ENCODE measurements around the gene TRPM8.
"Not testable (repeated sequence)": the region's sequence is repeated elsewhere in the genome, so short reads cannot be mapped to it uniquely, and the experiment has no call there.

TRPM8 gene

DNA sequence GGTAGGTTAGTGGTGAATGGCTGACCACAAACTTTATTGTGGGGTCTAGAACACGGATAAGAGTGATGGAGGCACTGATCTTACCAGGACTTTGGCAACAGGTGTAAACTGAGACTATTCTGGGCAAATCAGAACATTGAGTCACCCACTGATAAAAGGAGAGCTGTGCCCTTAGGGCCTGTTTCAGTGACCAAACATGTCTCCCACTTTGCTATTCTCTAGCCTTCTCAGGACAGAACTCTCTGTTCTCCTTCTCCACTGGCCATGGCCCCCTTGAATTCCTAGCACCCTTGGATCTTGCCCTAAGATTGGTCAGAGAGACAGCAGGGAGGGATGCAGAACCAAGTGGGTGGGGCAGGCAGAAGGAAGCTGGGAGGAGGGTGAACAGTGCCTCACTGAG is 18.3 kb downstream of the TRPM8 start:
- FAIRE-seq (no peak), DNase-seq (ENCODE audit: insufficient read length, low spot score) (no peak)

DNA sequence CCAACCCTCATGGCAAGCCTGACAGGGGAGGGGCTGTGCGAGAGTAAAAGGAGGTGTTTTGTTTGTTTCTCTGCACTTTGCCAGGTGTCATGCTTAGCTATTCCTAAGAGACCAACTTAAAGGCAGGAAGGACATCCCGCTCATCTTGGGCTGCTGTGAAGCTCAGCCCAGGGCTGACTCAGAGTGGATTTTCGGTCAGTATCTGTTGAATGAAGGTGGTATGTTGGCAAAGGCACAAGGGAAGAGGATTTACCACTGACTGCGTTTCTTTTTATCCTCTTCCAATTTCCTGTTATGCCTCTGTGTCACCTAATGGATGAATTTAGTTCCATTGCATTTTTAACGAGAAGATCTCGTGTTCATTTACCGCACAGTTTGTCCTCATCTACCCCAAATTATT is 18.9 kb downstream of the TRPM8 start:
- FAIRE-seq = no peak
- no peak for DNase-seq (ENCODE audit: insufficient read length, low spot score)

DNA sequence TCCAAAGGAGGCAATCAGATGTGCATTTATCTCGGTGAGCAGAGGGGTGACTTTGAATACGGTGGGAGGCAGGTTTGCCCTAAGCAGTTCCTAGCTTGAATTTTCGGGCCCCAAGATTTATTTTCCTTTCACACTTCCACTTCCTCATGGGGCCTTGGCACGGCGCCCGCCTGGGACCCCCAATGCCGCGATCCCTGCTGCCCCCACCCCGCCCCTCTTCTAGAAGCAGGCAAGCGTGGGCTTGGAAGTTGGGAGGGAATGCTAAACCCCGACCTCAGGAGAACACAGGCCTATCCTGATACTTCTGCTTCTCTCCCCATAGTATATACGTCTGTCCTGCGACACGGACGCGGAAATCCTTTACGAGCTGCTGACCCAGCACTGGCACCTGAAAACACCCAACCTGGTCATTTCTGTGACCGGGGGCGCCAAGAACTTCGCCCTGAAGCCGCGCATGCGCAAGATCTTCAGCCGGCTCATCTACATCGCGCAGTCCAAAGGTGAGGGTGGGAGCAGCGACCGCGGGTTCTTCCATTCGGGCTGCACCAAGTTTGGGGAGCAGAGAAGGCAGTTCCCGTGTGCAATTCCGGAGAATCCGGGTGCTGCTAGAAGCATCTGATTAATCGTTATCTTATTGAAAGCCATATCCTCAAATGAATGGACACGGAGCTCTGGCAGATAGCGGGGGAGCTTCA is 21.6 kb downstream of the TRPM8 start:
- DNase-seq (ENCODE audit: insufficient read length, low spot score) (no peak), FAIRE-seq (no peak)

DNA sequence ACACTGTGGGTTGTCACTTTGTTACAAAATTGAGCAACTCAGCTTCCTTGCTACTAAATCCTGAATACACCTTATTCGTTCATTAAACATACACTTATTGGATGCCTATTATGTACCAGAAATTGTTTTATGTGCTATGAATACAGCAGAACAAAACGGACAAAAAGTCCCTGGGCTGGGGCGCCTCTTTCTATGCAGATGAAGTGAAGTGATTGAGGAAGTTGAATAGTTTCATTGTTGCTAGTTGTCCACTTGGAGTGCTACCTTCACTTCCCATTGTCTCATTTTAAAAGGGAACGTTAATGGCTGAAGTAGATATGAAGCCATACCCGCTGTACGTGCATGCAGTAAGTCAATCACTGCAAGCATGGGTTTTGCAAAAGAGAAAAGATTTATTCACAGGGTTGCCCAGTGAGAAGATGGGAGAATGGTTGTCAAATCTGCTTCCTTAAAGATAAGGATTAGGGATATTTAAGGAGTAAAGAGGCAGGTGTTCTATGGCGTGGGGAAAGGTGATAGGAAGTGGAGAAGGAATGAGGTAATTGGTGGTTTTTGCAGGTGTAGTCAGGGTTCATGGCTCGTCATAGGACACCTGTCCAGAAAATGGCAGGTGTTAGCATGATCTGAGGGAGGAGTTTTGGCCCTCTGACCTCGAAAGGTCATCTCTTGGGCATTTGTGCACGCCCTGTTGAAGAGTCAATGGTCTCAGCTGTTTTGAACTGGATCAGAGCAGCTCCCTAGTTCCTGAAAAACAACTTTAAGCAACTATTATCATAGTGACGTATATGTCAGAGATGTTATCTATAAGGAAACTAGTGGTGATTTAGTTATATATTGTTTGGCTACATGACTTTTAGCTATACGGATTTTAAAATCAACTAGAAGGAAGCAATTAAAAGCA is 23.5 kb downstream of the TRPM8 start:
- peak; percentile 26 for FAIRE-seq
- no peak for DNase-seq (ENCODE audit: insufficient read length, low spot score)

DNA sequence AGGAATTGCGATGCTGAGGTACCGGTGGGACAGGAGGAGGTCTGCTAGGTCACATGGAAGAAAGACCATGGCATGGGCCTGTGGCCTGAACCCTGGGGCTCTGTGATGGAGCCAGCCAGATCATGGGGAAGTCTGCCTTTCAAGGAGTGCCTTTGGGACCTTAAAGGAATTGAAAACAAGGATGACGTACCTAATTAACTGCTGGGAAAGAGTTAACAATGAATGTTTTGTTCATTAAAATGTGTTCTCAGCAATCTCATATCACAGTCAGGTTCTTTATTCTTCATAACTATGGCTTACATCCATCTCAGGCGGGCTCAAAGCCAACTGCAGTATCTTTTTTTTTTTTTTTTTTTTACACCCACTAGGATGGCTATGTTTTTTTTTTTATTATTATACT is 25.6 kb downstream of the TRPM8 start:
- DNase-seq (ENCODE audit: insufficient read length, low spot score) (no peak), FAIRE-seq (no peak)

DNA sequence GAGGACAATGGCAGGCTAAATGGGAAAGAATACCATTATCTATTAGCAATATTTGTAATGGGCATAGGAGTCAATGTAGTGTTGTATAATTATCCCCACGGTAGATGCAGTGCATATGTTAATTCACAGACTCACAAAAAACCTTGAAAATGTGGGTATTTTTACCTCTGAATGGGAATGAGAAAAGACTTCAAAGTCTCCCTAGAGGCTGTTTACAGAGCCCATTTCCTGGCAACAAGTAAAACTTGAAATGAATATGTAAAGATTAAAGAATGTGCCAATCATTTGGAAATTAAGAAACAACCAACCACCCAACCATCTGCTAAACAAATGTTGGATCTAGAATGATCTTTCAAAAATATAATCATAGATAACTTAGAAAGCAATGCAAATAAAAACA is 27.1 kb downstream of the TRPM8 start:
- no peak for DNase-seq (ENCODE audit: insufficient read length, low spot score)
- no peak for FAIRE-seq

DNA sequence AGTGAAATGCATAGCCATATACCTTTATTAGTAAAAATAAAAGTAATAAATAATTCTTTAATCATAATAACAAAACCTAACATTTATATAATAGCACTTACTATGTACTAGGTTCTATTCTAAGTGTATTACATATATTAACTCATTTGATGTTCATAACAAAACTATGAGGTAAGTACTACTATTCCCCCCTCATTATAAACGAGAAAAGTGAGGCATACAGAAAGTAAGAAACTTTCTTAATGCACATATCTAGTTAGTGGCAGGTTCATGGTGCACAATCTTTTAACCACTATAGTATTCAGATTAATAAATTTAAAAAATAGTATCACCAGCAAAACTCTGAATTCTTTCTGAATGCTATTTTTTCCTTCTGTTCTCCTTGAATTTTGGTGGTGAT is 27.5 kb downstream of the TRPM8 start:
- DNase-seq (ENCODE audit: insufficient read length, low spot score) = no peak
- FAIRE-seq = no peak

DNA sequence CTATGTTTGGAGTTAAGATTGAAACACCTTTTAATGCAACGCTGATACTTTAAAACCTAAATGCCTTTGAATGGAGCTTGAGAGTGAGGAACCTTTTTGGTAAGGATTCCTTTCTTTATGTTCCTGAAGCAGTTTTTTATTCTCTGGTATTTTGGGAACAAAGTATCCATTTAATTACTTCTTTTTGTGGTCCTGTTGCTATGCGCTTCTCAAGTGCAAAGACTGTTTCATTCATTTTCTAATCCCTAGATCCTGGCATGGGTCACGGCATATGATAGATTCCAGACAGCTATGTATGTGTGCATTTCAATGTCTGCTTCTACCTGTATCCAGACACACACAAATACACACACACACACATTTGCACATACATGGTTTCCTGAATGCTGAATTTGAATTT is 28.0 kb downstream of the TRPM8 start:
- FAIRE-seq (no peak), DNase-seq (ENCODE audit: insufficient read length, low spot score) (no peak)

DNA sequence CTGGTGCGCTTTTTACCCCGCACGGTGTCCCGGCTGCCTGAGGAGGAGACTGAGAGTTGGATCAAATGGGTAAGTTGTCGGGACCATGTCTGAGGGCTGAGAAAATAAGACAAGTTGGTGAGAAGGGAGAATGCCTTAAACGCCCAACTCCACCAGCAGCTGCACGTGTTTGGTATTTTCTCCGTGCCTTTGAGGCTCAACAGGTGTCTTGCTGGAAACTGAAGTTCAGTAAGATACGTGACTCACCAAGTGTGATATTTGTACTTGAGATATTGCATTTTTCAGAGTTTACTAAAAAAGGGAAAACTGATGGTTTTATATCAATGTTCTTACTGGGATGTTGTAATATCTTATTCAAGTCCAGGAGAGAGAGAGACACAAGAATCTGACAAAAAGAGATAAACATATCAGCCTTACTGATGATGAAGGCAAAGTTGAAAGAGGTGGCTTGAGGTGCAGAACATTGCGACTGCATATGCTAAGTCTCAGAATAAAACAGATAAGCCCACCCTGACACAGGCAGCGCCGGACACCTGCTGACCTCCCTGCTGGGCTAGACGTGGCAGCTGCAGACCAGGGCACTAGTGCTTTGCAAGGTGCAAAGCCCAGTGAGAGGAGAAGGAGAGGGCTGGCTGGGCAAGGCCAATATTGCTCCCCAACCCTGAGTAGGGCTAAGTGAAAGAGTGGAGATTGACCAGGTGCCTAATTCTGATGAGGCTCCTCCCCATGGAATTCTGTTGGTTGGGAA is 33.1 kb downstream of the TRPM8 start:
- no peak for FAIRE-seq

DNA sequence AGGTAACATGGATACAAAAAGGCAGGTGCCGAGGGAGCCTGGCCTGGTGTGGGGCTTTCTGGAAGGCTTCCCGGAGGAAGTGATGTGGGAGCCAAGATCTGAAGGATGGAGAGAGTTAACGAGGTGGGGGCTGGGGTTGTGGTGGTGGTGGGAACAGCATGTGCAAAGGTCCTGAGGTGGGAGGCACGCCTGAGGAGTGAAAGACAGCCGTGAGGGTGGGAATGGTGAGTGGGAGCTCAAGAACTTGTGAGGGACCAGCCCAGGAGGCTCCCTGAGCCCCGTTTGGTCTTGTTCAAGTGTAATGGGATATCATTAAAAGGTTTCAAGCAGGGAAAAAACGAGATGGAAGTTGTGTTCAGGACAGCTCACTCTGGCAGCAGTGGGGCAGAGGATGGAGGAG is 35.2 kb downstream of the TRPM8 start:
- no peak for FAIRE-seq
- DNase-seq (ENCODE audit: insufficient read length, low spot score) = no peak

More for the DNA sequence above, 33.1 kb downstream of the TRPM8 start:
- no peak for DNase-seq (ENCODE audit: insufficient read length, low spot score)

DNA sequence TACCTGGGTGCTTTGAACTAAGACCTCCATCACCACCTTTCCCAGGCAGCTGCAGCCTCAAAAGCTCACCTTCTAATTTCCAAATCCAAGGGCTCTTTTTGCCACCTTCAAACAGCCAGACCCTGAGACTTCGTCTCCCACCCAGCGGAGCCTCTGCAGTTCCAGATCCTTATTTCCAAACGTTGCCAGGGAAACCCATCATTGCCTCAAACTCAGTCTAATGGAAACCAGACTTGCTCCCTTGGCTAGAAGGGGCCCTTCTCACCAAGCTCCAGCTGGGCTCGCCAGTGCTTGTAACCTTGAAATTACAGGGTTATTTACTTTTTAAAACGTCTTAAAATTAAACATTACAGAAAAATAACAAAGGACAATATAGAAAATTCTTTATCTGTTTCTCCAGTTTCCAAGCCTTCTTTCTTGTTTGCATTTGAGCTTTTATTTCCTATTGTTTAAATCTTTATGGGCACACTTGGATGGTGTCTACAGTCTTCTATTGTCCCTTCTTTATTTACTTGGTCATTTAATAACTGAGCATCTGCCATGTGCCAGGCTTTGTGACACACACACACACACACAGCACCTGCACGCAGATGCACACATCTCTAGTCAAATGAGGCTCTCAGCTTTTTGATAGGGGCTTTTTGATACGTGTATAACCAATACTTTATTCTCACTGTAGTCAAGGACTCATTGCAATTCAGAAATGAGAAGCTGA is 36.1 kb downstream of the TRPM8 start:
- DNase-seq (ENCODE audit: insufficient read length, low spot score) (no peak), FAIRE-seq (no peak)

DNA sequence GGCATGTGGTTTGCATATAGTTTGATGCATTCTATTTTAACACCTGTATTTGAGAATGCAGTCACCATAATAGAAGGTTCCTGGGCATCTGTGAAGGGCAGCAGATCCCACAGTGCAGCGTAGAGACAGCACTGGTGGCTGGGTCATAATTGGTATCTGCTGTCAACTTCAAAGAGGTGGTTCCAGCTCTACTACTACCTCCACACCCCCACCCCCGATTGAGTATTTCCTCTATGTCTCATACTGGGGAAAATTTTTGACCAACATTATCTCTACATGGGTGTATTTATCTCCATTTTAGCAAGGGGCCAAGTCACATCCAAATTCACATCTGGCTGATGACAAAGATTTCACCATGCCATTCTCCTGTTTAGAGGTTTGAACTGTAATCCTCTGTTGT is 43.0 kb downstream of the TRPM8 start:
- no peak for DNase-seq (ENCODE audit: insufficient read length, low spot score)

DNA sequence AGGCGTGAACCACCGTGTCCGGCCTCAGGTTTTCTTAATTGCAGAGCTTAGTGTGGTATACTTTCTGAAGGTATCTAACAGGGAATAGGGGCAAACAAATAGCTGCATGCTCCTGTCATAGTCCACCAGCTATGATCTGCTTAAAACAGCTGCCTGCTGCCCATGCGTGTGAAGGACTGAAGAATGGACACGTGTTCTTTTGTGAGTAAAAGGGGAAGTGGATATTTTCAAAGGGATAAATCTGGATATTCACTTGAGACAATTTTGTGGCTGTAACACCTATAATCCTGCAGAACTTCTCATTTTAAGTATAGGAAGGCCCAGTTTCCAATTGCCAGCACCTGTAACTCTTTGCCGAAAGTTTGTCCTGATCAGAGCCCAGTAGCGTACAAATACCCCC is 44.7 kb downstream of the TRPM8 start:
- FAIRE-seq = no peak

More for the DNA sequence above, 43.0 kb downstream of the TRPM8 start:
- no peak for FAIRE-seq

DNA sequence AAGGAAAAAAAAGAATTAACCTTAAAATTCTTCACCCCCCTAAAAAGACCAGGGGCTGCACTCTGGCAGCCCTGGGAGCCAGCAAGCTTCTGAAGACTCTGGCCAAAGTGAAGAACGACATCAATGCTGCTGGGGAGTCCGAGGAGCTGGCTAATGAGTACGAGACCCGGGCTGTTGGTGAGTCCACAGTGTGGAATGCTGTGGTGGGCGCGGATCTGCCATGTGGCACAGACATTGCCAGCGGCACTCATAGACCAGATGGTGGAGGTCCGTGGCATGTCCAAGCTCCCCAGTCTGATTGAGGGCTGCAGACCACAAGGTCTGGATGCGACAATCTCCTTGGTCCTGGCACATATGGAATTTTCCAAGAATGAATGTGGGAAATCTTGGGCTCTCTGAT is 47.4 kb downstream of the TRPM8 start:
- no peak for FAIRE-seq

More for the DNA sequence above, 44.7 kb downstream of the TRPM8 start:
- no peak for DNase-seq (ENCODE audit: insufficient read length, low spot score)

DNA sequence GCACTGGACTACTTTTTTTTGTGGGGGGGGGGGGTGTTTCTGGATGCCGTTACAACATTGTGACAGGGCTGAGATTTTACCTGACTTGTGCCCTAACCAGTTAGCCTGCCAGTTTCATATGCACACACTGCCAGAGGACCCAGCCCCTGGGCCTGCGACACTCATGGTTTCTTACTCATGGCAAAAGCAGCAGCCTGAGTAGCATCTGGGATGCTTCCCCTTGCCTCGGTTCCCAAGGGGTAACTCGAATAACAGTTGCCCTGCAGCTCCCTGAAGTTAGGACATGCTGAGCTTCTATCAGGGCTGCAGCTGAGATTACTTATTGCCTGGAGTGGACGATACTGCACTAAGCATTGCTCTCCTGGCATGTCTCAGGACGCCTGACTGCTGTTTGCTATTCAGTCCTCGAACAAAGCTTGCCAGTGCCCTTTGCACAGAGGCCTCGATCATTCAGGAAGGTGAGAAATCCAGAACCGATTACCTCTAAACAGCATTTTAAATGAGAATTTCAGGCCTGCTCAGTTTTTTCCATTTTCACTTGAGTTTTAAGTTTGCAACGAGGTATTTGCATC is 47.9 kb downstream of the TRPM8 start:
- DNase-seq (ENCODE audit: insufficient read length, low spot score) = no peak
- no peak for FAIRE-seq

More for the DNA sequence above, 47.4 kb downstream of the TRPM8 start:
- no peak for DNase-seq (ENCODE audit: insufficient read length, low spot score)

DNA sequence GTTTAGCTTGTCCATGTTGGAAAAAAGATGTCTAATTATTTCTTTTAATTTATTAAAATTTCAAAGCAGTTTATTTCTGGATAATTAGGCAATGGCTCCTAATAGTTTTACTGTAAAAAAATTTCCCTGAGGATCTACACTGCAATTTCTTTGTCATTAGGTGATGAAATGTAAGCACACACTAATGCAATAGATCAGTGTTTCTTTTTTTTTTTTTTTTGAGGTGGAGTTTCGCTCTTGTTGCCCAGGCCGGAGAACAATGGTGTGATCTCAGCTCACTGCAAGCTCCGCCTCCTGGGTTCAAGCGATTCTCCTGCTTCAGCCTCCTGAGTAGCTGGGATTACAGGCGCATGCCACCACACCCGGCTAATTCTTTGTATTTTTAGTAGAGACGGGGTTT is 48.5 kb downstream of the TRPM8 start:
- FAIRE-seq = not testable (repeated sequence)

DNA sequence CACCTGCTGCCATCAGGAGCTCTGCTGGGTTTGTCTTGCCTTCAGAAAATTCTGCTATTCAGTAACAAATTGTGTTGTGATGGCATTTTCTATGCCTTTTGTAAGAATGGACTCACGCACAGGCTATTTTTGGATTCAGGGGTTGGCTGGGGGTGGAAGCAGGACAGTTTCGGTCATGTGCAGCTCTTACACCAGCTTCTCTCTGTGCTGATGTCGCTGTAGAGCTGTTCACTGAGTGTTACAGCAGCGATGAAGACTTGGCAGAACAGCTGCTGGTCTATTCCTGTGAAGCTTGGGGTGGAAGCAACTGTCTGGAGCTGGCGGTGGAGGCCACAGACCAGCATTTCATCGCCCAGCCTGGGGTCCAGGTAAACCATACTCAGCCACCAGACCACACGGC is 49.2 kb downstream of the TRPM8 start:
- FAIRE-seq = no peak
- DNase-seq (ENCODE audit: insufficient read length, low spot score) = no peak

More for the DNA sequence above, 48.5 kb downstream of the TRPM8 start:
- DNase-seq (ENCODE audit: insufficient read length, low spot score) = not testable (repeated sequence)

DNA sequence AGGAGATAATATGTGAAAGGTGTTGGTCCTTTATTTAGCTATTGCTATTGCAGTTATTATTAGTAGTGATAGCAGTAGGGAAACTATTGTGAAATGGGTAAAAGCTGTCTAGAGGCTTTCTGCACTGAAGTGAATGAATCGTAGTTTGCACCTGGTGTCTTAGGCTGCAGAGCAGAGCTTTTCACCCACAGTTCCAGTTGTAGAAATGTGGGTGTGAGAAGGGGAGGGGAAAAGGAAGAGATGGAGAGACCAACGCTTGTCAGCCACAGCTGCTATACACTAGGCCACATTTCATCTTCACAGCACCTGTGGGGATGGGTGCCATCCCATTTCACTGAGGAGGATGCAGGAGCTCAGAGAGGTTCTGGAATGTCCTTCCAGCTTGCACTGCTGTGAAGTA is 50.0 kb downstream of the TRPM8 start:
- FAIRE-seq (no peak), DNase-seq (ENCODE audit: insufficient read length, low spot score) (no peak)

DNA sequence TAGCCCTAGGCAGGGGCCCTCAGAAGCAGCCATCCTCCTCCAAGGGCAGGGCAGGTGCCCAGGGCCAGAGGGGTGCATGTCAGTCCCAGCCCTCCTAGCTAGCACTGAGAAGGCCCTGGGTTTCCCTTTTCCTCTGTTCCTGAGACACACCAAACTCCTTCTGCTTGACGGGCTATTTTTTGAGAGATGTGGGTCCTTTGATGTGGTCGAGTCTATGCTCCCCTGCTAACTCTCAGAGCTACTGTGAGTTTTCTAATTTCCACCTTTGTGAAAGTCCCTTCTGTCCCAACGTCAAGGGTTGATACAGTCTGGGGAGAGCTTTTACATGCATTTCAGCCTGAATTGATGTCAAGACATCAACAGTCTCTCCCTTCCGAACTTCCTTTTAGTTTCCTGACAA is 51.4 kb downstream of the TRPM8 start:
- DNase-seq (ENCODE audit: insufficient read length, low spot score) (no peak), FAIRE-seq (no peak)

DNA sequence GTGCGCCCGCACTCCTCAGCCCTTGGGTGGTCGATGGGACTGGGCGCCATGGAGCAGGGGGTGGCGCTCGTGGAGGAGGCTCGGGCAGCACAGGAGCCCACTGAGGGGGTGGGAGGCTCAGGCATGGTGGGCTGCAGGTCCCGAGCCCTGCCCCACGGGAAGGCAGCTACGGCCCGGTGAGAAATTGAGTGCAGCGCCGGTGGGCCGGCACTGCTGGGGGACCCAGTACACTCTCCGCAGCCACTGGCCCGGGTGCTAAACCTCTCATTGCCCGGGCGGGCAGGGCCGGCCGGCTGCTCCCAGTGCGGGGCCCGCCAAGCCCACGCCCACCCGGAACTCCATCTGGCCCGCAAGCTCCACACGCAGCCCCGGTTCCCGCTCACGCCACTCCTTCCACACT is 55.3 kb downstream of the TRPM8 start:
- FAIRE-seq; DNase-seq (ENCODE audit: insufficient read length, low spot score): not testable (repeated sequence)

Measured in GM19239 (cell line).